Duodenal mucosa (tissue), 2 donors: ENCODE results near the gene NUDT21.
"Not testable (repeated sequence)": the region's sequence is repeated elsewhere in the genome, so short reads cannot be mapped to it uniquely, and the experiment has no call there.

Experiments used
- H3K27ac ChIP-seq: one replicate; pipeline ENCODE4 v1.7.0; 2013; ENCODE audit warnings: low read depth, low read length
- H3K27me3 ChIP-seq, 2 donors: one replicate each; pipeline ENCODE4 v1.7.0; 2013; ENCODE audit warnings: low read length in 2 of 2, control low read depth in 1 of 2; ENCODE audit not compliant: insufficient read depth in 2 of 2, control insufficient read depth in 1 of 2
- H3K36me3 ChIP-seq, 2 donors: one replicate each; pipeline ENCODE4 v1.7.0; 2013; ENCODE audit warnings: low read length in 2 of 2, control low read depth in 1 of 2; ENCODE audit not compliant: insufficient read depth in 2 of 2, control insufficient read depth in 1 of 2
- H3K4me1 ChIP-seq, 2 donors: one replicate each; pipeline ENCODE4 v1.7.0; 2013; ENCODE audit warnings: low read length in 2 of 2, control low read depth in 1 of 2; ENCODE audit not compliant: insufficient read depth in 2 of 2, control insufficient read depth in 1 of 2
- H3K4me3 ChIP-seq, 2 donors: one replicate each; pipeline ENCODE4 v1.7.0; 2013; ENCODE audit warnings: low read length in 2 of 2, low read depth in 1 of 2
- H3K9ac ChIP-seq, 2 donors: one replicate each; pipeline ENCODE4 v1.7.0; 2013; ENCODE audit warnings: low read length in 2 of 2, low read depth in 1 of 2
- H3K9me3 ChIP-seq, 2 donors: one replicate each; pipeline ENCODE4 v1.7.0; 2013; ENCODE audit warnings: low read length in 2 of 2, control low read depth in 1 of 2; ENCODE audit not compliant: control insufficient read depth in 1 of 2

Gene NUDT21

GRCh38 chr16:56408379-56409098 lies 42.6 kb downstream of the NUDT21 start:
- peak overlapping the region; percentile 6 to 43 for H3K9ac ChIP-seq
- peak overlapping the region; percentile 50 to 55 for H3K4me3 ChIP-seq
- peaks cover 14 to 22% of the 10 kb centered on the region in 2 donors for H3K4me1 ChIP-seq
- H3K9me3 ChIP-seq, result no peaks in the 10 kb centered on the region
- H3K27me3 ChIP-seq, result no peaks in the 10 kb centered on the region
- H3K36me3 ChIP-seq, result peaks cover 18 to 49% of the 10 kb centered on the region in 2 donors
- peak overlapping the region; percentile 68 for H3K27ac ChIP-seq

- Histone ChIP-seq H3K27me3 (no peaks in the 10 kb centered on the region), H3K9ac (no peak overlapping the region), H3K27ac (no peak overlapping the region), H3K36me3 (peaks cover 33 to 56% of the 10 kb centered on the region in 2 donors), H3K4me1 (peaks cover 14 to 22% of the 10 kb centered on the region in 2 donors), H3K4me3 (no peak overlapping the region), H3K9me3 (no peaks in the 10 kb centered on the region)
Observed at GRCh38 chr16:56405977-56406672, 45.0 kb downstream of the NUDT21 start.

GRCh38 chr16:56401482-56401881 lies 49.6 kb downstream of the NUDT21 start:
- Histone ChIP-seq H3K9me3 (no peaks in the 10 kb centered on the region), H3K4me1 (no peaks in the 10 kb centered on the region), H3K27me3 (no peaks in the 10 kb centered on the region), H3K4me3 (no peak overlapping the region), H3K36me3 (peaks cover 28 to 51% of the 10 kb centered on the region in 2 donors), H3K9ac (no peak overlapping the region), H3K27ac (no peak overlapping the region)

GRCh38 chr16:56400458-56400857 lies 50.7 kb downstream of the NUDT21 start:
- H3K27ac ChIP-seq, result no peak overlapping the region
- H3K4me3 ChIP-seq, result no peak overlapping the region
- H3K4me1 ChIP-seq, result no peaks in the 10 kb centered on the region
- H3K36me3 ChIP-seq, result peaks cover 28 to 48% of the 10 kb centered on the region in 2 donors
- H3K9ac ChIP-seq, result no peak overlapping the region
- H3K27me3 ChIP-seq, result no peaks in the 10 kb centered on the region
- H3K9me3 ChIP-seq, result no peaks in the 10 kb centered on the region

- Histone ChIP-seq H3K9ac (no peak overlapping the region), H3K36me3 (peaks cover 23 to 39% of the 10 kb centered on the region in 2 donors), H3K27me3 (no peaks in the 10 kb centered on the region), H3K9me3 (no peaks in the 10 kb centered on the region), H3K4me3 (no peak overlapping the region), H3K4me1 (no peaks in the 10 kb centered on the region), H3K27ac (no peak overlapping the region)
Observed at GRCh38 chr16:56399486-56399885, 51.6 kb downstream of the NUDT21 start.

GRCh38 chr16:56399047-56399446 lies 52.1 kb downstream of the NUDT21 start:
- Histone ChIP-seq H3K9me3 (no peaks in the 10 kb centered on the region), H3K27me3 (no peaks in the 10 kb centered on the region), H3K27ac (no peak overlapping the region), H3K4me1 (no peaks in the 10 kb centered on the region), H3K36me3 (peaks cover 19 to 34% of the 10 kb centered on the region in 2 donors), H3K9ac (no peak overlapping the region), H3K4me3 (no peak overlapping the region)

- not testable (repeated sequence) for H3K4me3 ChIP-seq, H3K27ac ChIP-seq, H3K27me3 ChIP-seq, H3K4me1 ChIP-seq, H3K9me3 ChIP-seq, H3K9ac ChIP-seq
- peaks cover 8 to 21% of the 10 kb centered on the region in 2 donors for H3K36me3 ChIP-seq
Observed at GRCh38 chr16:56396724-56397123, 54.4 kb downstream of the NUDT21 start.

- H3K4me3 ChIP-seq, result no peak overlapping the region
- no peaks in the 10 kb centered on the region for H3K4me1 ChIP-seq
- no peak overlapping the region for H3K9ac ChIP-seq
- peaks cover 29 to 54% of the 10 kb centered on the region in 2 donors for H3K36me3 ChIP-seq
- H3K27ac ChIP-seq, result no peak overlapping the region
- no peaks in the 10 kb centered on the region for H3K9me3 ChIP-seq
- no peaks in the 10 kb centered on the region for H3K27me3 ChIP-seq
Observed at GRCh38 chr16:56389554-56389953, 61.6 kb downstream of the NUDT21 start.

- Histone ChIP-seq H3K9me3 (no peaks in the 10 kb centered on the region), H3K4me3 (no peak overlapping the region), H3K27me3 (no peaks in the 10 kb centered on the region), H3K27ac (no peak overlapping the region), H3K4me1 (no peaks in the 10 kb centered on the region), H3K36me3 (peaks cover 37 to 68% of the 10 kb centered on the region in 2 donors), H3K9ac (no peak overlapping the region)
Observed at GRCh38 chr16:56388209-56388608, 62.9 kb downstream of the NUDT21 start.

GRCh38 chr16:56387396-56387795 lies 63.7 kb downstream of the NUDT21 start:
- Histone ChIP-seq H3K36me3 (peaks cover 41 to 75% of the 10 kb centered on the region in 2 donors), H3K9ac (no peak overlapping the region), H3K4me1 (no peaks in the 10 kb centered on the region), H3K27me3 (no peaks in the 10 kb centered on the region), H3K27ac (no peak overlapping the region), H3K4me3 (no peak overlapping the region), H3K9me3 (no peaks in the 10 kb centered on the region)
